Measurements from ENCODE around the gene GRSF1.

DNA sequence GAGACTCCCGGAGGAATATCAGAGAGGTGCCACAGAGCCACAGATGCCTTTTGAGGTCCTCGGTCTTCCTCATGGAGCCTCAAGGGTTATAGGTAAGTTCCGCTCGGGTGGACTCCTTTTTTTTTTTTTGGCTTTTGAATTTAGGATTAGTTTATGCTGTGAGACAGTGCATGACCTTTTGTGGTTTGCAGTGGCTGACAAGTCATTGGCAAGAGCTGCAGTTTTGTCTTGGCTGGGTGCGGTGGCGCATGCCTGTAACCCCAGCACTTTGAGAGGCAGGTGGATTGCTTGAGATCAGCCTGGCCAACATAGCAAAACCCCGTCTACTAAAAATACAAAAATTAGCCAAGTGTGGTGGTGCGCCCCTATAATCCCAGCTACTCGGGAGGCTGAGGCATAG lies 4.5 kb upstream of the GRSF1 start:
- TF ChIP-seq, protein P1, sequence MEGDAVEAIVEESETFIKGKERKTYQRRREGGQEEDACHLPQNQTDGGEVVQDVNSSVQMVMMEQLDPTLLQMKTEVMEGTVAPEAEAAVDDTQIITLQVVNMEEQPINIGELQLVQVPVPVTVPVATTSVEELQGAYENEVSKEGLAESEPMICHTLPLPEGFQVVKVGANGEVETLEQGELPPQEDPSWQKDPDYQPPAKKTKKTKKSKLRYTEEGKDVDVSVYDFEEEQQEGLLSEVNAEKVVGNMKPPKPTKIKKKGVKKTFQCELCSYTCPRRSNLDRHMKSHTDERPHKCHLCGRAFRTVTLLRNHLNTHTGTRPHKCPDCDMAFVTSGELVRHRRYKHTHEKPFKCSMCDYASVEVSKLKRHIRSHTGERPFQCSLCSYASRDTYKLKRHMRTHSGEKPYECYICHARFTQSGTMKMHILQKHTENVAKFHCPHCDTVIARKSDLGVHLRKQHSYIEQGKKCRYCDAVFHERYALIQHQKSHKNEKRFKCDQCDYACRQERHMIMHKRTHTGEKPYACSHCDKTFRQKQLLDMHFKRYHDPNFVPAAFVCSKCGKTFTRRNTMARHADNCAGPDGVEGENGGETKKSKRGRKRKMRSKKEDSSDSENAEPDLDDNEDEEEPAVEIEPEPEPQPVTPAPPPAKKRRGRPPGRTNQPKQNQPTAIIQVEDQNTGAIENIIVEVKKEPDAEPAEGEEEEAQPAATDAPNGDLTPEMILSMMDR (IDR thresholded peaks at IDR 0.05; ENCODE audit: low read length), result no peak
- TF ChIP-seq EZH2 (optimal IDR thresholded peaks at IDR 0.05; ENCODE audit: low read depth, low read length) (no peak), EZH2phosphoT487 (IDR thresholded peaks at IDR 0.05; ENCODE audit: low read length) (no peak)
